Panc1 (cell line): ENCODE results near the gene P4HTM. TPM values are rescaled to one million over a fixed set of nuclear protein-coding genes. Genes with fewer than 3 reads are reported as not detected.

ENCODE experiments used
- ATAC-seq: fragments of 200-7000 bp; cut with Tn5 transposase; 2 replicates; pipeline ENCODE4 v1.9.1; 2020; ENCODE audit warnings: mild to moderate bottlenecking, moderate library complexity
- BruUV-seq: library from RNA; stranded (reverse); fragments of 400-500 nt; replicated peaks from 2 replicates; lab custom pipeline; 2021; lab: Mats Ljungman, UMichigan
- CTCF ChIA-PET: fragments of 300-600 bp; sonication (Branson Sonifier 250); formaldehyde crosslinking; loops from one replicate; lab custom pipeline; 2022; ENCODE audit warnings: antibody characterized with exemption; lab: Charles Lee
- POLR2A ChIA-PET: fragments of 300-600 bp; sonication (Branson Sonifier 250); formaldehyde crosslinking; loops from one replicate; lab custom pipeline; 2022; ENCODE audit warnings: antibody characterized with exemption; lab: Charles Lee
- DNase-seq: peaks from one replicate; pipeline ENCODE4 v3.0.0-alpha.2; 2010; ENCODE audit warnings: low read depth, low spot score
- H3K27ac ChIP-seq: 2 replicates; pipeline ENCODE4 v1.5.1; 2011; ENCODE audit warnings: mild to moderate bottlenecking, low read length, inconsistent platforms
- H3K27me3 ChIP-seq: fragments of 200-500 bp; sonication (Bioruptor generic); 2 replicates; pipeline ENCODE4 v1.6.0; 2014; ENCODE audit warnings: low read length, inconsistent platforms; ENCODE audit not compliant: control insufficient read depth, insufficient read depth
- H3K36me3 ChIP-seq: fragments of 200-500 bp; sonication (Bioruptor generic); 2 replicates; pipeline ENCODE4 v1.5.1; 2014; ENCODE audit warnings: inconsistent platforms, mild to moderate bottlenecking, low read length, moderate library complexity; ENCODE audit not compliant: control insufficient read depth, insufficient read depth
- H3K4me1 ChIP-seq: 2 replicates; pipeline ENCODE4 v1.5.1; 2011; ENCODE audit warnings: inconsistent platforms, mild to moderate bottlenecking, low read length, moderate library complexity; ENCODE audit not compliant: control insufficient read depth, insufficient read depth
- H3K4me3 ChIP-seq, 2 experiments: 2 replicates each; pipeline ENCODE4 v1.5.1; 2011 to 2012; ENCODE audit warnings: low read depth in 2 of 2, low read length in 2 of 2, mild to moderate bottlenecking in 2 of 2, inconsistent platforms in 1 of 2, moderate library complexity in 1 of 2
- H3K9me3 ChIP-seq: fragments of 200-500 bp; sonication (Bioruptor generic); 2 replicates; pipeline ENCODE4 v1.5.1; 2014; ENCODE audit warnings: low read depth, mild to moderate bottlenecking, inconsistent platforms, low read length, moderate library complexity; ENCODE audit not compliant: control insufficient read depth, insufficient read depth
- CTCF ChIP-seq: fragments of 450-650 bp; IDR thresholded peaks from 2 replicates; pipeline ENCODE4 v1.5.1; 2017; ENCODE audit warnings: mild to moderate bottlenecking
- POLR2AphosphoS5 ChIP-seq: IDR thresholded peaks from 2 replicates; pipeline ENCODE4 v1.6.1; 2012; ENCODE audit warnings: mild to moderate bottlenecking, low read depth, low read length, moderate library complexity
- REST ChIP-seq, 2 experiments: IDR thresholded peaks; 2 replicates each; pipeline ENCODE4 v1.6.1; 2011 to 2012; ENCODE audit warnings: low read depth in 2 of 2, control low read depth in 1 of 2, low read length in 1 of 2, mild to moderate bottlenecking in 1 of 2, moderate library complexity in 1 of 2; ENCODE audit not compliant: insufficient read depth in 1 of 2
- SIN3A ChIP-seq: IDR thresholded peaks from 2 replicates; pipeline ENCODE4 v1.6.1; 2012; ENCODE audit warnings: low read depth, mild to moderate bottlenecking, low read length, moderate library complexity, borderline replicate concordance; ENCODE audit not compliant: insufficient read depth
- TCF7L2 ChIP-seq: IDR thresholded peaks from 2 replicates; pipeline ENCODE4 v1.6.1; 2011; ENCODE audit warnings: mild to moderate bottlenecking, low read depth, low read length, inconsistent platforms
- in situ Hi-C: cut with HindIII; loops from 2 replicates; pipeline ENCODE4 v1.10.0; 2016; ENCODE audit warnings: low sequenced_read_pairs, low pct_unique_long_range_greater_than_20kb
- intact Hi-C: fragments of 100-400 bp; cut with micrococcal nuclease; formaldehyde crosslinking; loops from one replicate; pipeline ENCODE4 v1.10.0; 2022; ENCODE audit not compliant: unreplicated experiment
- total RNA-seq: library from RNA; stranded (reverse); gene quantifications from one replicate; pipeline ENCODE4 v1.2.1, GENCODE V29; 2021; ENCODE audit not compliant: unreplicated experiment

P4HTM gene
- total RNA-seq, 1 experiment from 2014 or later, result 28.3 TPM

DNA sequence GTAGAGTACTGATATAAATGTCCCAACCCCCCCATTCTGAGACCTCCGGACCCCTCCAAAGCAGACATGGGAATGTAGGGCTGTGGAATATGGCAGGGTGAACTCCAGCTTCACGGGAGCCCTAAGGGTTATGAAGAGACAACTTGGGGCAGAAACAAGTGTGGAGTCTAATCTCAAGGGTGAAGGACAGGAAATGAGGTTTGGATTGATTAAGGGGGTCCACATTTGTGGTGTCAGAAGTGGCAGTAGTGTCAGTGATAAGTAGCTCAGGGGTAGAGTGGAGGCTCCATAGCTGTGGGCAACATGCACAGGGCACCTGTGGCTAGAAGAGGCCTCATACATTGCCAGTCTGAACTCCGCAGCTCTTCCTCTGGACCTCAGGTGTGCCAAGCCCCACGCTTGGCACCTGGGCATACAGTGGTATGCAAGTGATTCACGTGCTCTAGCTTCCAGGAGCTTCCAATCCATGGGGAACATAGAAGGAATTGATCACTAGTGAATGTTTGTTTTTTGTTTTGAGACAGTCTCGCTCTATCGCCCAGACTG, 4.1 kb upstream of the P4HTM start:
- H3K9me3 ChIP-seq, result no peaks in the 10 kb centered on the region
- TF ChIP-seq REST (IDR thresholded peaks at IDR 0.05; ENCODE audit: insufficient read depth in 1 of 2, low read depth in 2 of 2, low read length in 1 of 2), result no peak
- intact Hi-C loops, result no loop called here
- H3K4me3 ChIP-seq, result no peak overlapping the region
- H3K27me3 ChIP-seq, result no peaks in the 10 kb centered on the region
- POLR2A ChIA-PET, result no interaction called here
- in situ Hi-C loops, result no loop called here
- CTCF ChIA-PET, result no interaction called here
- DNase-seq, result no peak
- peaks cover 7% of the 10 kb centered on the region for H3K4me1 ChIP-seq
- ATAC-seq, result no peak
- peaks cover 8% of the 10 kb centered on the region for H3K36me3 ChIP-seq
- H3K27ac ChIP-seq, result no peak overlapping the region
- BruUV-seq, result no TSS peak

DNA sequence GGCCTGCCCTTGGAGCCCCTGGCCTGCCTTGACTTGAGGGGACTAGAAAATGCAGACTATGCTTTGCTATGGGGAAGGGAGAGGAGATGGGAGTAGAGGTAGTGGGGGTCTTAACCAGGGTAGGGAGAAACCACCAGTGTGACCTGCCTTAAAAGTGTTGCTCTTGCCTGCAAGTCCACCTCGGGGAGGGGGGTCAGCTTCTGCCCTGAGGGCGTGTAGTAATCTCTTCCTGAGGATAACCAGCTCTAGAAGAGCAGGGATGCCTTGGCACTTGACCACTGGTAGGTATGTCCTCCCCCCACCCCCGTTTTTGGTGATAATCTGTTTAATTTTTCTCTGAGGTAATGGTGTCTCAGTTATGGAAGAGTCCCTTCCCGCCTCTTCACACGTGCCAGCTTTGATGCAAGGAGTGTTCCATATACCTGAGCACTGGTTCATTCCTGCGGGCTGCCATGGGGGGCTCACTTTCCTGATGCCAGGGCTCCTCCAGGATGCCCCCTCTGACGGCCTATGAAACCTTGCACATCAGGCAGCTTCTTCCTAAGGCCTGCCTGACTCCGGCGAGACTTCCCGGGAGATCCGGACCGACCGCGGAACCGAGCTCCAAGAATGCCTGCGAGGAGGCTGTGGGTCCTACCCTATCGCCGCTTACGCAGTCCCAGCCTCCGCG, 780 bp upstream of the P4HTM start:
- peaks cover 19% of the 10 kb centered on the region for H3K4me1 ChIP-seq
- TF ChIP-seq POLR2AphosphoS5, result no peak
- TF ChIP-seq CTCF, result no peak
- TF ChIP-seq REST (IDR thresholded peaks at IDR 0.05; ENCODE audit: insufficient read depth in 1 of 2, low read depth in 2 of 2, low read length in 1 of 2), result no peak
- TF ChIP-seq TCF7L2, result no peak; the same call in 1 of the 2 replicates
- no peak for TF ChIP-seq SIN3A
- H3K36me3 ChIP-seq, result no peaks in the 10 kb centered on the region
- no TSS peak for BruUV-seq
- ChIA-PET POLR2A (interaction anchor here (0.9 to 1.5 kb wide), 3 partner anchors 18 to 31 kb away, joined by 3 to 6 read pairs (median 3); partner anchors contain the start of gene WDR6), CTCF (interaction anchor here (0.6 to 2.0 kb wide), 2 partner anchors 18 to 82 kb away, joined by 3 to 19 read pairs; partner anchors contain the start of gene WDR6)
- H3K9me3 ChIP-seq, result no peaks in the 10 kb centered on the region
- intact Hi-C loops, result no loop called here
- H3K27me3 ChIP-seq, result no peaks in the 10 kb centered on the region
- DNase-seq, result no peak
- H3K4me3 ChIP-seq, result peak overlapping the region; percentile 50 to 68
- peak; percentile 7 for ATAC-seq
- in situ Hi-C loops, result no loop called here
- H3K27ac ChIP-seq, result peak overlapping the region; percentile 81
